GM18517 (cell line): ENCODE results near the gene DCAF12L2.
"Not testable (repeated sequence)": the region's sequence is repeated elsewhere in the genome, so short reads cannot be mapped to it uniquely, and the experiment has no call there.

Source experiments
- ATAC-seq: cut with Tn5 transposase; IDR thresholded peaks from one replicate; pipeline ENCODE4 v1.9.1; 2021; ENCODE audit warnings: mild to moderate bottlenecking, moderate library complexity; ENCODE audit not compliant: unreplicated experiment

Gene DCAF12L2

GRCh38 chrX:126165721-126166461 is at the start of gene DCAF12L2:
DCAF12L2 (minus strand) TSS chrX:126166289; CDS start chrX:126165924, 365 bp downstream.
- ATAC-seq: no peak

- ATAC-seq: not testable (repeated sequence)
Observed at GRCh38 chrX:126190888-126191287, 24.8 kb upstream of the DCAF12L2 start.

- ATAC-seq: no peak
Observed at GRCh38 chrX:126177133-126177840, 11.2 kb upstream of the DCAF12L2 start.

GRCh38 chrX:126170720-126171119 is 4.6 kb upstream of the DCAF12L2 start:
- ATAC-seq: no peak

GRCh38 chrX:126167560-126167959 is 1.5 kb upstream of the DCAF12L2 start:
- ATAC-seq: no peak

- no peak for ATAC-seq
Observed at GRCh38 chrX:126165401-126165720, 728 bp downstream of the DCAF12L2 start.

GRCh38 chrX:126164689-126165400 is 1.2 kb downstream of the DCAF12L2 start:
- no peak for ATAC-seq

GRCh38 chrX:126164226-126164625 is 1.9 kb downstream of the DCAF12L2 start:
- ATAC-seq: no peak

GRCh38 chrX:126141014-126141413 is 25.1 kb downstream of the DCAF12L2 start:
- no peak for ATAC-seq

- no peak for ATAC-seq
Observed at GRCh38 chrX:126137899-126138298, 28.2 kb downstream of the DCAF12L2 start.

- ATAC-seq: no peak
Observed at GRCh38 chrX:126124721-126125120, 41.4 kb downstream of the DCAF12L2 start.
